GM21723 (cell line): ENCODE measurements around the gene AGBL3.

Experiments used
- ATAC-seq: cut with Tn5 transposase; IDR thresholded peaks from one replicate; pipeline ENCODE4 v1.9.1; 2021; ENCODE audit warnings: mild to moderate bottlenecking, moderate library complexity; ENCODE audit not compliant: unreplicated experiment

Gene AGBL3

GRCh38 chr7:135181929-135182678 is 195.8 kb downstream of the AGBL3 start:
- no peak for ATAC-seq

GRCh38 chr7:135183478-135183877 is 197.2 kb downstream of the AGBL3 start:
- no peak for ATAC-seq

- ATAC-seq = no peak
These were observed 198.0 kb downstream of the AGBL3 start for GRCh38 chr7:135184254-135184841.
